Stimulated activated CD4-positive, alpha-beta T cell treated with anti-CD3 and anti-CD28 coated beads, Interleukin-4, amount 100 ng/mL, for 24 hours (primary cell): Measurements from ENCODE around the gene DST.

Experiments used
- DNase-seq: peaks from one replicate; pipeline ENCODE4 v3.0.0-alpha.2; 2020

The DST gene

GRCh38 chr6:56642366-56643261 lies at the start of gene DST:
TSS of gene DST (minus strand) at chr6:56642889.
- no peak for DNase-seq

- DNase-seq = no peak
Observed at GRCh38 chr6:56691814-56692213, 49.1 kb upstream of the DST start.

GRCh38 chr6:56691286-56691595 lies 48.6 kb upstream of the DST start:
- no peak for DNase-seq

GRCh38 chr6:56690519-56691285 lies 48.0 kb upstream of the DST start:
- no peak for DNase-seq

- no peak for DNase-seq
Observed at GRCh38 chr6:56689663-56690062, 47.0 kb upstream of the DST start.

GRCh38 chr6:56689114-56689513 lies 46.4 kb upstream of the DST start:
- DNase-seq = no peak

- no peak for DNase-seq
Observed at GRCh38 chr6:56688521-56688920, 45.8 kb upstream of the DST start.

- no peak for DNase-seq
Observed at GRCh38 chr6:56687551-56687950, 44.9 kb upstream of the DST start.

GRCh38 chr6:56686429-56686828 lies 43.7 kb upstream of the DST start:
- no peak for DNase-seq

- no peak for DNase-seq
Observed at GRCh38 chr6:56685994-56686393, 43.3 kb upstream of the DST start.

GRCh38 chr6:56685102-56685733 lies 42.5 kb upstream of the DST start:
- no peak for DNase-seq

GRCh38 chr6:56684342-56685101 lies 41.8 kb upstream of the DST start:
- no peak for DNase-seq

GRCh38 chr6:56683882-56684281 lies 41.2 kb upstream of the DST start:
- DNase-seq = no peak

GRCh38 chr6:56682635-56683034 lies 39.9 kb upstream of the DST start:
- DNase-seq = no peak

- DNase-seq = no peak
Observed at GRCh38 chr6:56677559-56677958, 34.9 kb upstream of the DST start.

- no peak for DNase-seq
Observed at GRCh38 chr6:56671651-56672461, 29.2 kb upstream of the DST start.

GRCh38 chr6:56671160-56671559 lies 28.5 kb upstream of the DST start:
- DNase-seq = no peak

GRCh38 chr6:56669041-56669440 lies 26.4 kb upstream of the DST start:
- no peak for DNase-seq

- no peak for DNase-seq
Observed at GRCh38 chr6:56668158-56668557, 25.5 kb upstream of the DST start.

GRCh38 chr6:56667336-56667735 lies 24.6 kb upstream of the DST start:
- DNase-seq = no peak

GRCh38 chr6:56664029-56664428 lies 21.3 kb upstream of the DST start:
- no peak for DNase-seq

GRCh38 chr6:56663344-56663743 lies 20.7 kb upstream of the DST start:
- DNase-seq = no peak
